Prostate gland (tissue), 2 donors: ENCODE results near the gene PUSL1.

ENCODE experiments used
- CTCF ChIP-seq, 4 experiments: fragments of 200-600 bp in 2 of 4; fragments of 450-650 bp in 2 of 4; sonication (generic) in 2 of 4; IDR thresholded peaks; 1 replicate in 3 of 4; 2 replicates in 1 of 4; pipeline ENCODE4 v1.5.1; 2016 to 2019; ENCODE audit warnings: antibody characterized with exemption in 4 of 4, mild to moderate bottlenecking in 2 of 4, moderate library complexity in 2 of 4
- POLR2A ChIP-seq: fragments of 450-650 bp; IDR thresholded peaks from one replicate; pipeline ENCODE4 v1.6.1; 2016; ENCODE audit warnings: antibody characterized with exemption, mild to moderate bottlenecking
- POLR2AphosphoS5 ChIP-seq: sonication (generic); formaldehyde crosslinking; IDR thresholded peaks from one replicate; pipeline ENCODE4 v1.6.1; 2017; ENCODE audit warnings: antibody characterized with exemption

GRCh38 chr1:1357871-1358432, 49.6 kb downstream of the PUSL1 start:
- TF ChIP-seq POLR2A (no peak), CTCF (IDR thresholded peaks at IDR 0.05) (no peak), POLR2AphosphoS5 (no peak)
